Tracheal epithelial cell (primary cell): ENCODE measurements around the gene LRRC66. TPM values are rescaled to one million over a fixed set of nuclear protein-coding genes. Genes with fewer than 3 reads are reported as not detected.

ENCODE experiments used
- total RNA-seq: library from RNA; depleted of rRNA; stranded (reverse); fragments of >200 nt; gene quantifications from 2 replicates; pipeline ENCODE4 v1.2.1, GENCODE V29; 2014

Gene LRRC66, protein sequence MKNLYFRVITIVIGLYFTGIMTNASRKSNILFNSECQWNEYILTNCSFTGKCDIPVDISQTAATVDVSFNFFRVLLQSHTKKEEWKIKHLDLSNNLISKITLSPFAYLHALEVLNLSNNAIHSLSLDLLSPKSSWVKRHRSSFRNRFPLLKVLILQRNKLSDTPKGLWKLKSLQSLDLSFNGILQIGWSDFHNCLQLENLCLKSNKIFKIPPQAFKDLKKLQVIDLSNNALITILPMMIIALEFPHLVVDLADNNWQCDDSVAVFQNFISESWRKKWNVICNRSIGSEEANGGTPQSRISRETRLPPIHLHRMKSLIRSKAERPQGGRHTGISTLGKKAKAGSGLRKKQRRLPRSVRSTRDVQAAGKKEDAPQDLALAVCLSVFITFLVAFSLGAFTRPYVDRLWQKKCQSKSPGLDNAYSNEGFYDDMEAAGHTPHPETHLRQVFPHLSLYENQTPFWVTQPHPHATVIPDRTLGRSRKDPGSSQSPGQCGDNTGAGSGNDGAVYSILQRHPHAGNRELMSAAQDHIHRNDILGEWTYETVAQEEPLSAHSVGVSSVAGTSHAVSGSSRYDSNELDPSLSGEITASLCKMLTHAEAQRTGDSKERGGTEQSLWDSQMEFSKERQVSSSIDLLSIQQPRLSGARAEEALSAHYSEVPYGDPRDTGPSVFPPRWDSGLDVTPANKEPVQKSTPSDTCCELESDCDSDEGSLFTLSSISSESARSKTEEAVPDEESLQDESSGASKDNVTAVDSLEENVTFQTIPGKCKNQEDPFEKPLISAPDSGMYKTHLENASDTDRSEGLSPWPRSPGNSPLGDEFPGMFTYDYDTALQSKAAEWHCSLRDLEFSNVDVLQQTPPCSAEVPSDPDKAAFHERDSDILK
- under 0.01 and 0.43 TPM in 2 replicates for total RNA-seq

DNA sequence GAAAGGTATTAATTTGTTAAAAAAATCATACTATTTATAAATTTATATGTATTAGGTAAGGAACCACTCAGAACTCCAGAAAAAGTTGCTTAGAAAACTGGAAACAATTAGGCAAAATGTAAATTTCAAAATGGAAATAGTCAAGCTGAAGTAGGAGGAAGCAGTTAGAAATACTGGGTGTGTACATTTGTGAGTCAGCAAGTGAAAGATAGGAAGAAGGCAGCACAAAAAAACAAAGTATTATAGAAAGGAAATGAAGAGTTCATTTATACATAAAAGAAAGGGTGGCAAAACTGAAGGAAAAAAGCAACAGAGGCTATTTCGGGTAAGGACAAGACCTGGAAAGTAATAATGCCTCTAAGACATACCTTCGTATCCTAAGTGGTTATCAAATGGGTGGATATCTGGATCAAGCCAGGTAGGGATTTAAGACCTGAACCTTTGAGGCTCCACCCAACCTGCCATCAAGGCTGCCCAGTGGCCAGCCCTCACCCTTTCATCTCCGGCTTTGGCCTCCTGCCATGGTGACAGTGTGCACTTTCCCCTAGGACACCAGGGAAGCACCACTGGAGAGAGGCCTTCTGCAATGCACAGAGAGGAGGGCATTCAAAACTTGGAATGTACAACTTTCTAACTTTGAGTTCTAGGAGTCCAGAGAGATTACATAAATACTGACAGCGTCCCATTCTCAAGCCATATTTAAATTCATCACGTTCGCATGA lies at the start of gene LRRC66:
Gene LRRC66, minus strand, starts transcription at position 428 of the 722 bp plus-strand sequence. CDS start 2,750 bp downstream, outside the sequence.

GRCh38 chr4:52051213-52051614 lies 31.1 kb upstream of the LRRC66 start, which contains the start of gene SPATA18:
Gene SPATA18, plus strand, starts transcription at chr4:52051304. Its CDS starts 401 bp downstream, at chr4:52051705.

DNA sequence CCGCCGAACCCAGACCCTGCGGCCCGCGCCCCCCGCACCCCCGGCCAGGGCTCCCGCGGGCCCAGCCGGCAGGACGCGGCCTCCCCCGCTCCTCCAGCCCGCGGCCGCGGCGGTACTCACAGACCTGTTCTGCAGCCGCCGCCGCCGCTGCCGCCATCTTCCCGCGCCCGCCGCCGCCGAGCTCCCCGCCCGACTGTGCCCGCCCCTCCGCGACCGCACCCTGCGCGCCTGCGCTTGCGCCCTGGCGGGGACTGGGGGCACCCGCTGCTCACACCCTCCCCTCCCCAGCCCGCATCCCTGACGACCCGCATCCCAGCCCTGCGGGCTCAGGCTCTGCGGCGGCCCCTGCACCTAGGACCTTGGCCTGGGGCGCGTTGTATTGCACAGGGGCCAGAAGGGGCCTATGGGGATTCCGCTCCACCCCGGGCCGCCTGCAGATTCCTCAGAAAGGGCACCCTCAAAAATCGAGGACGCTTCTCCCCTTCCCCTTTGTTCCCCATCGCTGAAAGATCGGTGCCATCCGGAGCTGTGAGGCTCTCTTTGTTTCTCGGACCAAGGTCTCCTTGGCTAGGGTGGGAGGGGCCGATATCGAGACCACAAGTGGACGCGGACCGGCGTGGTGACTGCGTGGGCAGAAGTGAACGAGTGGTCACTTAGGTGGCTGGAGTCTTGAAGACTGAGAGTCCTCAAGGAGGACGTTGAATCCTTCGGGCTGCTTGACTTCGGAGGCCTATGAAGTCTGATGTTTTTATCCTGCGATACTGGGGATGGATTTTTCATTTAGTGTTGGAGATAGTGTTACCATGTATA lies 18.1 kb upstream of the LRRC66 start, which contains the start of gene SGCB:
Gene SGCB, minus strand, starts transcription at position 197 of the 810 bp plus-strand sequence. Its CDS starts 40 bp downstream, at position 157.

Other genes with a start within 250 kb of the LRRC66 start
- gene DCUN1D4, start 177.2 kb downstream of the LRRC66 start, total RNA-seq = 33.2 and 34.2 TPM in 2 replicates
- 9.0 and 9.2 TPM in 2 replicates for gene SGCB, start 17.9 kb upstream of the LRRC66 start, total RNA-seq
- 12.5 and 15.8 TPM in 2 replicates for gene SPATA18, start 30.9 kb upstream of the LRRC66 start, total RNA-seq